Activated CD8-positive, alpha-beta memory T cell treated with anti-CD3 and anti-CD28 coated beads for 36 hours (primary cell): Measurements from ENCODE around the gene TTC24. TPM values are rescaled to one million over a fixed set of nuclear protein-coding genes. Genes with fewer than 3 reads are reported as not detected.
"Not testable (repeated sequence)": the region's sequence is repeated elsewhere in the genome, so short reads cannot be mapped to it uniquely, and the experiment has no call there.

ENCODE experiments used
- CTCF ChIA-PET: fragments of 350-600 bp; sonication (Branson Sonifier 250); formaldehyde crosslinking; loops from one replicate; lab custom pipeline; 2021; ENCODE audit warnings: antibody characterized with exemption; lab: Charles Lee
- POLR2A ChIA-PET: fragments of 350-600 bp; sonication (Branson Sonifier 250); formaldehyde crosslinking; loops from one replicate; lab custom pipeline; 2021; ENCODE audit warnings: antibody characterized with exemption; lab: Charles Lee
- total RNA-seq, 2 experiments: library from RNA; stranded (reverse); gene quantifications; one replicate each; pipeline ENCODE4 v1.2.3, GENCODE V29; 2021

The TTC24 gene
- total RNA-seq, 2 experiments from 2014 or later, result 9.3 to 10.7 TPM

- ChIA-PET POLR2A (no interaction called here), CTCF (interaction anchor here (1.1 kb wide), 1 partner anchor 72 kb away, joined by 5 read pairs; no protein-coding TSS in a partner anchor)
These were observed 27.0 kb upstream of the TTC24 start for GRCh38 chr1:156552518-156552917.

- POLR2A ChIA-PET, result interaction anchor here (0.6 kb wide), 1 partner anchor 253 kb away, joined by 3 read pairs; no protein-coding TSS in a partner anchor
- CTCF ChIA-PET, result not testable (repeated sequence)
These were observed 26.6 kb upstream of the TTC24 start for GRCh38 chr1:156552937-156553336.

GRCh38 chr1:156553860-156554485, 25.6 kb upstream of the TTC24 start:
- ChIA-PET POLR2A (no interaction called here), CTCF (no interaction called here)

- POLR2A ChIA-PET, result no interaction called here
- CTCF ChIA-PET, result no interaction called here
These were observed 24.6 kb upstream of the TTC24 start for GRCh38 chr1:156554971-156555370.

- ChIA-PET CTCF (interaction anchor here (0.6 kb wide), 1 partner anchor 170 kb away, joined by 4 read pairs; no protein-coding TSS in a partner anchor), POLR2A (no interaction called here)
These were observed 23.8 kb upstream of the TTC24 start for GRCh38 chr1:156555715-156556114.

- ChIA-PET CTCF (no interaction called here), POLR2A (no interaction called here)
These were observed 23.2 kb upstream of the TTC24 start for GRCh38 chr1:156556354-156556753.

GRCh38 chr1:156559086-156559796, 20.3 kb upstream of the TTC24 start:
- CTCF ChIA-PET, result no interaction called here
- POLR2A ChIA-PET, result no interaction called here

- CTCF ChIA-PET, result no interaction called here
These were observed 19.6 kb upstream of the TTC24 start for GRCh38 chr1:156559797-156560385.

GRCh38 chr1:156560585-156561163, 18.8 kb upstream of the TTC24 start:
- POLR2A ChIA-PET, result no interaction called here

More at GRCh38 chr1:156559797-156560385, 19.6 kb upstream of the TTC24 start:
- POLR2A ChIA-PET, result no interaction called here

GRCh38 chr1:156565519-156565918, 14.0 kb upstream of the TTC24 start:
- ChIA-PET POLR2A (no interaction called here), CTCF (interaction anchor here (0.8 to 1.1 kb wide), 2 partner anchors 9 to 85 kb away, joined by 3 read pairs; no protein-coding TSS in a partner anchor)

More at GRCh38 chr1:156560585-156561163, 18.8 kb upstream of the TTC24 start:
- CTCF ChIA-PET, result no interaction called here

- CTCF ChIA-PET, result interaction anchor here (1.1 kb wide), 1 partner anchor 8 kb away, joined by 3 read pairs; no protein-coding TSS in a partner anchor
- POLR2A ChIA-PET, result interaction anchor here (0.6 kb wide), 1 partner anchor 57 kb away, joined by 5 read pairs; no protein-coding TSS in a partner anchor
These were observed 13.1 kb upstream of the TTC24 start for GRCh38 chr1:156566436-156566835.

GRCh38 chr1:156571261-156571852, 8.2 kb upstream of the TTC24 start:
- ChIA-PET CTCF (interaction anchor here (1.3 to 1.9 kb wide), 4 partner anchors 11 to 118 kb away, joined by 3 to 8 read pairs (median 5); no protein-coding TSS in a partner anchor), POLR2A (no interaction called here)

- POLR2A ChIA-PET, result no interaction called here
These were observed 7.4 kb upstream of the TTC24 start, which contains the start of gene IQGAP3 for GRCh38 chr1:156571919-156572662. Gene IQGAP3, minus strand, starts transcription at chr1:156572565. Its CDS starts 36 bp downstream, at chr1:156572529.

GRCh38 chr1:156572663-156573018, 6.9 kb upstream of the TTC24 start:
- CTCF ChIA-PET, result interaction anchor here (1.6 to 1.9 kb wide), 2 partner anchors 92 to 117 kb away, joined by 4 to 8 read pairs; no protein-coding TSS in a partner anchor
- POLR2A ChIA-PET, result no interaction called here

More at GRCh38 chr1:156571919-156572662, 7.4 kb upstream of the TTC24 start, which contains the start of gene IQGAP3:
- CTCF ChIA-PET, result interaction anchor here (0.6 to 1.9 kb wide), 4 partner anchors 36 to 127 kb away, joined by 3 to 8 read pairs (median 5); no protein-coding TSS in a partner anchor

GRCh38 chr1:156574039-156574633, 5.4 kb upstream of the TTC24 start:
- POLR2A ChIA-PET, result interaction anchor here (0.6 to 0.7 kb wide), 2 partner anchors 98 to 113 kb away, joined by 3 to 12 read pairs; no protein-coding TSS in a partner anchor
- CTCF ChIA-PET, result interaction anchor here (1.3 to 1.8 kb wide), 4 partner anchors 8 to 188 kb away, joined by 3 to 4 read pairs (median 3); no protein-coding TSS in a partner anchor

GRCh38 chr1:156577550-156577949, 2.0 kb upstream of the TTC24 start:
- CTCF ChIA-PET, result interaction anchor here (1.3 kb wide), 1 partner anchor 31 kb away, joined by 3 read pairs; no protein-coding TSS in a partner anchor
- POLR2A ChIA-PET, result no interaction called here

GRCh38 chr1:156578055-156578454, 1.5 kb upstream of the TTC24 start:
- ChIA-PET CTCF (no interaction called here), POLR2A (no interaction called here)
